PC-9 (cell line): Measurements from ENCODE around the gene SUGCT.

Experiments
- CTCF ChIP-seq: fragments of 200-600 bp; sonication (generic); conservative IDR thresholded peaks from 2 replicates; pipeline ENCODE4 v1.6.1; 2017; ENCODE audit warnings: mixed run types, antibody characterized with exemption, mild to moderate bottlenecking, moderate library complexity
- EZH2 ChIP-seq: fragments of 200-600 bp; sonication (generic); IDR thresholded peaks from 2 replicates; pipeline ENCODE4 v1.8.0; 2017; ENCODE audit warnings: antibody characterized with exemption, low read depth

- TF ChIP-seq CTCF (no peak), EZH2 (no peak)
These were observed 290.9 kb downstream of the SUGCT start for GRCh38 chr7:40425696-40426095.
